ENCODE measurements around the gene CNTD1. TPM values are rescaled to one million over a fixed set of nuclear protein-coding genes. Genes with fewer than 3 reads are reported as not detected.
A peak's percentile ranks its signal among the peaks of the same experiment; 100 is the strongest.

Gene CNTD1
- total RNA-seq, 1 donor: 0.54 TPM

DNA sequence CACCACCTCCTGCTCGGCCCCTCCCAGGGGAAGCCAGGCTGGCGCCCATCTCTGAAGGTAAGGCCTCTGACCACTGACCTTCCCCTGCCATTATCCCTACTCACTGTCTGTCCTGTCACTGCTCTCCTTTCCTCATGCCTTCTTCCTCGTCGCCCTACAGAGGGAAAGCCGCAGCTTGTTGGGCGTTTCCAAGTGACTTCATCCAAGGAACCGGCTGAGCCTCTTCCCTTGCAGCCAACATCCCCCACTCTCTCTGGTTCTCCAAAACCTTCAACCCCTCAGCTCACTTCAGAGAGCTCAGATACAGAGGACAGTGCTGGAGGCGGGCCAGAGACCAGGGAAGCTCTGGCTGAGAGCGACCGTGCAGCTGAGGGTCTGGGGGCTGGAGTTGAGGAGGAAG, 3.2 kb upstream of the CNTD1 start:
- DNase-seq (ENCODE audit: low read depth): no peak
- TF ChIP-seq, protein P1, sequence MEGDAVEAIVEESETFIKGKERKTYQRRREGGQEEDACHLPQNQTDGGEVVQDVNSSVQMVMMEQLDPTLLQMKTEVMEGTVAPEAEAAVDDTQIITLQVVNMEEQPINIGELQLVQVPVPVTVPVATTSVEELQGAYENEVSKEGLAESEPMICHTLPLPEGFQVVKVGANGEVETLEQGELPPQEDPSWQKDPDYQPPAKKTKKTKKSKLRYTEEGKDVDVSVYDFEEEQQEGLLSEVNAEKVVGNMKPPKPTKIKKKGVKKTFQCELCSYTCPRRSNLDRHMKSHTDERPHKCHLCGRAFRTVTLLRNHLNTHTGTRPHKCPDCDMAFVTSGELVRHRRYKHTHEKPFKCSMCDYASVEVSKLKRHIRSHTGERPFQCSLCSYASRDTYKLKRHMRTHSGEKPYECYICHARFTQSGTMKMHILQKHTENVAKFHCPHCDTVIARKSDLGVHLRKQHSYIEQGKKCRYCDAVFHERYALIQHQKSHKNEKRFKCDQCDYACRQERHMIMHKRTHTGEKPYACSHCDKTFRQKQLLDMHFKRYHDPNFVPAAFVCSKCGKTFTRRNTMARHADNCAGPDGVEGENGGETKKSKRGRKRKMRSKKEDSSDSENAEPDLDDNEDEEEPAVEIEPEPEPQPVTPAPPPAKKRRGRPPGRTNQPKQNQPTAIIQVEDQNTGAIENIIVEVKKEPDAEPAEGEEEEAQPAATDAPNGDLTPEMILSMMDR (IDR thresholded peaks at IDR 0.05; ENCODE audit: insufficient read depth, low read length): no peak
- H3K4me3 ChIP-seq (ENCODE audit: low read depth, low read length): no peak overlapping the region

DNA sequence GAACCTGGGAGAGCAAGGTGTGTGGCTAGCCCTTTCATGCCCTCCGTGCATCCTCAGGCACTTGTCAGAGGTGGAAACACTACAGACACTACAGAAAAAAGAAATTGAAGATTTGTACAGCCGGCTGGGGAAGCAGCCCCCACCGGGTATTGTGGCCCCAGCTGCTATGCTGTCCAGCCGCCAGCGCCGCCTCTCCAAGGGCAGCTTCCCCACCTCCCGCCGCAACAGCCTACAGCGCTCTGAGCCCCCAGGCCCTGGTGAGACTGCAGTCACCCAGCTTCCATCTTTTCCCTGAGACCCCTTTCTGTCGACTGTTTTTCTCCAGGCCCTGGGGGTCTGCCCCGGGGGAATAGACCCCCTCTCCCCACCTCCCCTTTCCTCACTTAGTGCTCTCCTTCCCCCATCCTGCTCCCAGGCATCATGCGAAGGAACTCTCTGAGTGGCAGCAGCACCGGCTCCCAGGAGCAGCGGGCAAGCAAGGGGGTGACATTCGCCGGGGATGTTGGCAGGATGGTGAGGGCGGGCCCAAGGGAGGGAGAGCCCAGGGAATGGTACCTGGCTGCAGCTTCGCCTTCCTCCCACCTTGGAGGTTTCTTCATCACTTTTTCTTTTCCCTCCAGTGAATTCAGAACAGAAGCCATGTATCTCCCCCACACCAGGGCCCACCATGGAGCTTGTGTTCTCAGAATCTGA, 2.4 kb upstream of the CNTD1 start:
- H3K4me3 ChIP-seq (ENCODE audit: low read depth, low read length): no peak overlapping the region
- TF ChIP-seq, protein P1 (IDR thresholded peaks at IDR 0.05; ENCODE audit: insufficient read depth, low read length): no peak
- DNase-seq (ENCODE audit: low read depth): no peak

DNA sequence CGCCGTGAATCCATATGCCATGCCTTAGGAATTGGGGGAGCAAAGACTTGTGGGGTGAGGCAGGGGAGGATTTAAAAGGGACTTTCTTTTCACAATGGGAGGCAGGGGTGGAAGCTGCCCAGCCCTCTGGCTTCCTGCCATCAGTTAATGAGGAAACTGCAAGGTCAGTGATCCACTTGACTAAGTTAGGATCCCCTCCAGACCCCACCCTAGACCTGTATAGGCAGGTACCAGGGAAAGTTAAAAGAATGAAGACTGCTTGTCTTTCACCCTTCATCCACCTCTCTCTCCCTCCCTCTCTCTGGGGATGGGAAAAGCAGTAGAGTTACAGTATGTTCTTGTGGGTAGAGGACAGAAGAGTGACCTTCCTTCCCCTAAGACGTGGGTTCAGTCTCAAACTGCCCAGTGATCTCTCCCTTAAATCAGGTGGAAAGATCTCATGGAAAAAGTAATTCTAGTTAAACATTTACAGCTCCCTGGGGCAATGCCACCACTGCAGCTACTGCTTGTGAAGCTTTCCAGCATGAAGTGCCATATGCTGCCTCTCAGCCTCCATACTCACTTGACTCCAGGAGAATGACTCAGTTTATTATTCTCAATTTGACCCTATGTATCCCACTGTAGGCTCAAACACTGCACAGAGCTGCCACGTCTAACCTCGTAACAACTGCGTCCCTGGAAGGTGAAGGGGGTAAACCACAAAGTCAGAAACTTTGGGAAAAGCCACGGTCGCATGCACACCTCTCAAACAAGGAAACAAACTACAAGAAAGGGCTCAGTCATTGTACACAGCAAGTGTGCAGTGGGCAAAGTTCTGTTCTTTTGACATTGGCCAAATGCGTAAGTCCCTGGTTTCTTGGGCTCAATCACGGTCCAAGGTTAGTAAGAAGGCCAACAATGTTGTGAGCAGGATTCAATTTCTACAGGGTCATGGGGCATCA, 1.3 kb upstream of the CNTD1 start:
- TF ChIP-seq, protein P1 (IDR thresholded peaks at IDR 0.05; ENCODE audit: insufficient read depth, low read length): no peak
- DNase-seq (ENCODE audit: low read depth): no peak
- peak overlapping the region; percentile 97 for H3K4me3 ChIP-seq (ENCODE audit: low read depth, low read length)

DNA sequence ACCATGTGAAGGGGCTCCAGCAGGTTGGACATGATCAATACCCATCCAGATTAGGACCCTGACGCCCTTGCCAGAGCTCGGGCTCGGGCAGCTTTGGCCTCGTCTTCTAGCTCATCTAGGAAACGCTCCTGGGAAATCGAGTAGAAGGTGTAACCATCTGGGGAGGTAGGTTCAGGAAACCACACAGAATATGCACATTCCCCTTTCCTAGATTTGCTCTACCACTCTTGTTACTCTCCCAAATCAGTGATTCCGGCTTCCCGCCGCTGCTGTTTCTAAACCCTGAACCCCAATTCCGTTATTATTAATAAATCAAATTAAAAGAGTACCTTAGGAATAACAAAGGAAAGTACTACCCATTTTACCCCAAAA, 664 bp upstream of the CNTD1 start:
- H3K4me3 ChIP-seq (ENCODE audit: low read depth, low read length): peak overlapping the region; percentile 97
- DNase-seq (ENCODE audit: low read depth): no peak
- TF ChIP-seq, protein P1 (IDR thresholded peaks at IDR 0.05; ENCODE audit: insufficient read depth, low read length): no peak

DNA sequence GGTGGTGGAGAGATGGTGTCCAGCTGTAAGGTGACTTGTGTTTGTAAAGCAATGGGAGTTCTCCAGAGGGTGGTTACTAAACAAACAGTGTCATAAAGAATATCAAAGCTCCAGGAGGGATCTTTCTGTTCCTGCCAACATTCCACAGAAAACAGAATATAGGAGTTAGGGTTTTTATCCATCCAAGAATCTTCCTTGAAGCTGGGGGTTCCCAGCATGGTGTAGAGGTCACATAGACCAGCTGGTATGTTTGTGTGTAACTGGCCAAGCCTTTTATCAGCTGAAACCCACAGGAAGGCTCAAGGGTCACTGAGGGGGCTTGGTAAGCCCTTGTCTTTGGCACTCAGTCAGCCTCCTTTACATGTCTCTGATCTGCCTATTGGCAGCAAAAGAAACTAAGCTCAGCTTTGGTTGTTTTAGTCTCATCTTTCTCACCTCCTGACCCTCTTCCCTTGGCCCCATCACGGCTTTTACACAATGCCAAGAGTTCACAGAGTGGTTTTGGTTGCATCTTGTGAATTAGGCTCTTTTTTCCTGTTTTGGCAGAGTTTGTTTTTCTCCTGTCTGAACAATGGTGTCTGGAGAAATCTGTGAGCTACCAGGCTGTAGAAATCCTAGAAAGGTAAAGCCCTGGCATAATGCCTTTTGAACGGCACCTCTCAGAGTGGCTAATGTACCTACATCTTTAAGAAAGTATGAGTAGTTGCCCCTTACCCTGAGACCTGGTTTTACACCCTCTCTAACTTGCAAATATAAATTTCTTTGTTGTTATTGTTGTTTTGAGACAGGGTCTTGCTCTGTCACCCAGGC, 4.6 kb downstream of the CNTD1 start:
- TF ChIP-seq, protein P1 (IDR thresholded peaks at IDR 0.05; ENCODE audit: insufficient read depth, low read length): no peak
- DNase-seq (ENCODE audit: low read depth): peak; percentile 37
- H3K4me3 ChIP-seq (ENCODE audit: low read depth, low read length): no peak overlapping the region

DNA sequence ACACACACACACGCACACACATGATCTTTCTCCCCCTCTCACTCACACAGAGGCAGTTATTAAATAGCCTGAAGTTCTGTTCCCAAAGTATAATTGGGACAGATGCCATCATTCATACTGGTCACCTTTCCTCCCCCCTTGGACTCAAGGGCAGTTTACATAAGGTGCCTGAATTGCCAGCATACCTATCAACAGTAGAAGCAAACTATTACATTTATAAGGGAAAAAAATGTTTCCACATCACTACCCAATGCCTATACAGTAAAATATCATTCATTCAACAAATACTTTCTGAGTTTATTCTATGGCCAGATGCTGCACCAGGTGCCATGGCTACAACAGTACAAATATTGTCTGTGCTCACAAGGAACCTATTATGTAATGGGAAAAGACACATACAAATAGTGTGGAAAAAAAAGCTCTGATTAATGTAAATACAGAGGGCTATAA, 6.3 kb downstream of the CNTD1 start:
- H3K4me3 ChIP-seq (ENCODE audit: low read depth, low read length): no peak overlapping the region
- DNase-seq (ENCODE audit: low read depth): no peak
- TF ChIP-seq, protein P1 (IDR thresholded peaks at IDR 0.05; ENCODE audit: insufficient read depth, low read length): no peak

All from fibroblast of the aortic adventitia (primary cell).